Lung (tissue), 12 donors: ENCODE measurements around the gene GPX4. TPM values are rescaled to one million over a fixed set of nuclear protein-coding genes. Genes with fewer than 3 reads are reported as not detected.

Source experiments
- ATAC-seq: fragments of 200-7000 bp; cut with Tn5 transposase; one replicate; pipeline ENCODE4 v1.9.1; 2020; ENCODE audit warnings: moderate number of reproducible peaks; ENCODE audit not compliant: insufficient read depth, low FRiP score
- DNase-seq, 3 donors: peaks; one replicate each; pipeline ENCODE4 v3.0.0-alpha.2; 2013 to 2017
- H3K27ac ChIP-seq, 2 donors: one replicate each; pipeline ENCODE4 v1.5.1; 2013; ENCODE audit warnings: mild to moderate bottlenecking in 2 of 2, moderate library complexity in 2 of 2, control low read depth in 1 of 2, inconsistent platforms in 1 of 2, low read depth in 1 of 2, low read length in 1 of 2
- H3K27me3 ChIP-seq, 3 donors: one replicate each; pipeline ENCODE4 v1.5.1; 2013; ENCODE audit warnings: low read length in 2 of 3; ENCODE audit not compliant: control insufficient read depth in 3 of 3, insufficient read depth in 3 of 3
- H3K36me3 ChIP-seq, 4 donors: one replicate each; pipeline ENCODE4 v1.5.1; 2013; ENCODE audit warnings: low read length in 4 of 4, mild to moderate bottlenecking in 1 of 4, moderate library complexity in 1 of 4; ENCODE audit not compliant: control insufficient read depth in 4 of 4, insufficient read depth in 4 of 4
- H3K4me1 ChIP-seq, 5 donors: one replicate each; pipeline ENCODE4 v1.5.1; 2013; ENCODE audit warnings: low read length in 5 of 5, mild to moderate bottlenecking in 2 of 5, moderate library complexity in 1 of 5; ENCODE audit not compliant: control insufficient read depth in 5 of 5, insufficient read depth in 5 of 5
- H3K4me3 ChIP-seq: one replicate; pipeline ENCODE4 v1.5.1; 2013; ENCODE audit warnings: mild to moderate bottlenecking, control low read depth, moderate library complexity
- H3K9ac ChIP-seq, 2 donors: one replicate each; pipeline ENCODE4 v1.5.1; 2013; ENCODE audit warnings: low read length in 2 of 2, control low read depth in 1 of 2; ENCODE audit not compliant: insufficient read depth in 1 of 2
- H3K9me3 ChIP-seq, 4 donors: one replicate each; pipeline ENCODE4 v1.5.1; 2013; ENCODE audit warnings: low read length in 3 of 4, mild to moderate bottlenecking in 1 of 4, moderate library complexity in 1 of 4; ENCODE audit not compliant: control insufficient read depth in 4 of 4, insufficient read depth in 3 of 4
- WGBS, 2 donors: extraction: QIAGEN DNeasy Blood & Tissue Kit; methylation state at CpG; one replicate each; pipeline ENCODE4 v1.1.7; 2013; 5-methylcytosine and 5-hydroxymethylcytosine counted together
- polyA plus RNA-seq, 2 donors: library from polyadenylated mRNA; stranded (reverse); fragments of 200-250 nt; gene quantifications; one replicate each; pipeline ENCODE4 v1.2.1, GENCODE V29; 2013
- total RNA-seq, 2 donors: library from RNA; depleted of rRNA in 1 of 2; stranded (reverse); fragments of >200 nt in 1 of 2; gene quantifications; one replicate each; pipeline ENCODE4 v1.2.1, GENCODE V29; 2014 to 2021
- TF ChIP-seq, protein P1 (sequence below): IDR thresholded peaks from 2 replicates; pipeline ENCODE4 v1.5.1; 2012; ENCODE audit warnings: mild to moderate bottlenecking; ENCODE audit errors: control extremely low read depth, extremely low read depth
- donor health status: control.
- donor health status: control.
- donor health status: Bipolar disorder and iron deficiency.
- donor health status: healthy.
- donor health status: DM: yes; HTN: yes; CAD: no.

The GPX4 gene
- total and polyA plus RNA-seq, 4 donors = 91.6 to 1,031 (median 466) TPM

DNA sequence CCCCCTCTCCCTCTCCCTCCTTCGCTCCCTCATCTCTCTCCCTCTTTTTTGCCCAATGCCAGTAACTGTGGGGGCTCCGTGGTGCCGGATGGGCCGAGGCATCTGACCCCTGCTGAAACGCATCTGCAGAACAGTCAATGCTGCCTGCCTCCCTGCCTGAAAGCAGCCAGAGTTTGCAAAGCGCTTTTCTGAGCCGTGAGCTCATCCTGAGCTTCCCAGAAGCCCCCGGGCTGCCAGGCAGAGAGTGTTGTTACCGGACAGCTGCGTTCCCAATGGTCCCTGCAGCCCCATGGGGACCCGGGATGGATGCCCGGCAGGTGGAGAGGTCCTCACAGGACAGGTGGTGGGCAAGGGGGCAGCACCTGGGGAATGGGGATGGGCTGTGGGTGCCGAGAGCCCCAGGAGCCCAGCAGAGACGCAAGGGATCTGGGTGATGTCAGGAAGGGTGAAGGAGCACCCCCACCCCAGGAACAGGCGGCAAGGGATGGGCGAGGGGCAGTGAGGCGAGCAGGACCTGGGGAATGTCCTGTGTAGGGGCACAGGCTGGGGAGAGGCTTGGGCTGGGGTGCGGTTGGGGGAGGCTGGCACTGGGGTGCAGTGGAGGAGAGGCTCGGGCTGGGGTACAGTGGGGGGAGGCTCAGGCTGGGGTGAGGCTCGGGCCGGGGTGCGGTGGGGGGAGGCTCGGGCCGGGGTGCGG is 33.0 kb downstream of the GPX4 start:
- no peaks in the 10 kb centered on the region for H3K9me3 ChIP-seq
- H3K4me3 ChIP-seq = no peak overlapping the region
- 78 to 89% methylated on average over 16 to 22 of the region's 25 CpGs for WGBS, 2 donors
- TF ChIP-seq, protein P1, sequence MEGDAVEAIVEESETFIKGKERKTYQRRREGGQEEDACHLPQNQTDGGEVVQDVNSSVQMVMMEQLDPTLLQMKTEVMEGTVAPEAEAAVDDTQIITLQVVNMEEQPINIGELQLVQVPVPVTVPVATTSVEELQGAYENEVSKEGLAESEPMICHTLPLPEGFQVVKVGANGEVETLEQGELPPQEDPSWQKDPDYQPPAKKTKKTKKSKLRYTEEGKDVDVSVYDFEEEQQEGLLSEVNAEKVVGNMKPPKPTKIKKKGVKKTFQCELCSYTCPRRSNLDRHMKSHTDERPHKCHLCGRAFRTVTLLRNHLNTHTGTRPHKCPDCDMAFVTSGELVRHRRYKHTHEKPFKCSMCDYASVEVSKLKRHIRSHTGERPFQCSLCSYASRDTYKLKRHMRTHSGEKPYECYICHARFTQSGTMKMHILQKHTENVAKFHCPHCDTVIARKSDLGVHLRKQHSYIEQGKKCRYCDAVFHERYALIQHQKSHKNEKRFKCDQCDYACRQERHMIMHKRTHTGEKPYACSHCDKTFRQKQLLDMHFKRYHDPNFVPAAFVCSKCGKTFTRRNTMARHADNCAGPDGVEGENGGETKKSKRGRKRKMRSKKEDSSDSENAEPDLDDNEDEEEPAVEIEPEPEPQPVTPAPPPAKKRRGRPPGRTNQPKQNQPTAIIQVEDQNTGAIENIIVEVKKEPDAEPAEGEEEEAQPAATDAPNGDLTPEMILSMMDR = no peak
- H3K36me3 ChIP-seq = peaks cover 0 to 36% (median 0%) of the 10 kb centered on the region in 4 donors
- H3K27me3 ChIP-seq = no peaks in the 10 kb centered on the region
- peaks cover 0 to 29% (median 6%) of the 10 kb centered on the region in 5 donors for H3K4me1 ChIP-seq
- no peak for ATAC-seq
- H3K9ac ChIP-seq = no peak overlapping the region
- H3K27ac ChIP-seq = peak overlapping the region in 1 of 2 donors; percentile 74
- no peak for DNase-seq

DNA sequence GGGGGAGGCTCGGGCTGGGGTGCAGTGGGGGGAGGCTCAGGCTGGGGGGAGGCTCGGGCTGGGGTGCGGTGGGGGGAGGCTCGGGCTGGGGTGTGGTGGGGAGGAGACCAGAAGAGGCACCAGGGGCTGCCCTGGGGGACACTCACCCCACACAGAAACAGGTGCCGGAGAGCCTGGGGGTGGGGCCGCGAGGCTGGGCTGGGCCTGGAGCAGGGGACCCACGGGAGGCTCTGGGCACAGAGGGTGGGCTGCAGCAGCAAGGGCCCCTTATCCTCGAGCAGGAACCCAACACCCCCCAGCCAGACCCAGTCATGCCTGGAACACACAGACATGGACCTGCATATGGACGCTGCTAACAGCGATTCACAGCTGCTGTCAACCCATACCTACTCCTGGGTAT is 34.3 kb downstream of the GPX4 start:
- Histone ChIP-seq H3K4me1 (peaks cover 0 to 24% (median 0%) of the 10 kb centered on the region in 5 donors), H3K36me3 (peaks cover 0 to 39% (median 0%) of the 10 kb centered on the region in 4 donors), H3K4me3 (no peak overlapping the region), H3K9me3 (no peaks in the 10 kb centered on the region), H3K9ac (no peak overlapping the region), H3K27me3 (no peaks in the 10 kb centered on the region), H3K27ac (no peak overlapping the region)
- WGBS, 2 donors = 87 to 90% methylated on average over 7 to 10 of the region's 11 CpGs
- DNase-seq (no peak), ATAC-seq (no peak)
- TF ChIP-seq, protein P1 = no peak

DNA sequence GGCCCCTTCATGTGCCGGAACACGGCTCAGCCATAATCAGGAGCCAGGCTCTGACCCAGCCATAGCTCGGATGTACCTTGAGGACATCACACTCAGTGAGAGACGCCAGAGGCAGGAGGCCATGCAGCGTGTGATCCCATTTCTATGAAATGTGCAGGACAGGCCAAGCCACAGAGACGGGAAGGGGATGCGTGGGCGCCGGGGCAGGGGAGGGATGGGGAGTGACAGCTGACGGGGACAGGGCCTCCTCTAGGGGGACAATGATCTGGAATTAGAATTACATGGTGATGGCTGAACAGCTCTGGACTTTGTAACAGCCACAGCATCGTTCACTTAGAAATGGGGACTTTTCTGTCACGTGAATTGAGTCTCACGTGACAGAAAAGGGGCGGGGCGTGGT is 35.3 kb downstream of the GPX4 start:
- WGBS, 2 donors = 92 to 93% methylated on average over 15 of the region's 15 CpGs
- H3K4me3 ChIP-seq = no peak overlapping the region
- no peak overlapping the region for H3K9ac ChIP-seq
- no peaks in the 10 kb centered on the region for H3K9me3 ChIP-seq
- H3K27ac ChIP-seq = no peak overlapping the region
- DNase-seq (no peak), ATAC-seq (no peak)
- H3K36me3 ChIP-seq = peaks cover 0 to 45% (median 3%) of the 10 kb centered on the region in 4 donors
- TF ChIP-seq, protein P1 = no peak
- peaks cover 0 to 14% (median 0%) of the 10 kb centered on the region in 5 donors for H3K4me1 ChIP-seq
- H3K27me3 ChIP-seq = no peaks in the 10 kb centered on the region
